Nephron progenitor cell (in vitro differentiated cells): ENCODE data around the gene HECTD1.
A peak's percentile ranks its signal among the peaks of the same experiment; 100 is the strongest.

ENCODE experiments used
- DNase-seq: peaks from one replicate; pipeline ENCODE4 v3.0.0; 2021
- H3K27ac Mint-ChIP-seq: 2 replicates; pipeline ENCODE4 v1.8.0; 2021; ENCODE audit warnings: mild to moderate bottlenecking, moderate library complexity, mixed read lengths
- H3K27me3 Mint-ChIP-seq: 2 replicates; pipeline ENCODE4 v1.8.0; 2021; ENCODE audit warnings: mild to moderate bottlenecking, low read depth, mixed read lengths; ENCODE audit not compliant: poor library complexity
- H3K36me3 Mint-ChIP-seq: 2 replicates; pipeline ENCODE4 v1.8.0; 2021; ENCODE audit warnings: low read depth, mixed read lengths
- H3K4me1 Mint-ChIP-seq: 2 replicates; pipeline ENCODE4 v1.8.0; 2021; ENCODE audit warnings: mixed read lengths
- H3K4me3 Mint-ChIP-seq: 2 replicates; pipeline ENCODE4 v1.8.0; 2021; ENCODE audit warnings: mild to moderate bottlenecking, moderate library complexity, mixed read lengths
- H3K9me3 Mint-ChIP-seq: 2 replicates; pipeline ENCODE4 v1.8.0; 2021; ENCODE audit warnings: mild to moderate bottlenecking, moderate library complexity, mixed read lengths
- CTCF ChIP-seq: fragments of 200-600 bp; sonication (generic); IDR thresholded peaks from 2 replicates; pipeline ENCODE4 v1.5.0; 2021; ENCODE audit warnings: antibody characterized with exemption

The HECTD1 gene

GRCh38 chr14:31170411-31170810 is 37.2 kb downstream of the HECTD1 start:
- TF ChIP-seq CTCF, result no peak
- Mint-ChIP-seq H3K27ac (no peak overlapping the region), H3K4me3 (no peak overlapping the region), H3K4me1 (no peaks in the 10 kb centered on the region), H3K9me3 (no peaks in the 10 kb centered on the region), H3K36me3 (peaks cover 79% of the 10 kb centered on the region), H3K27me3 (peaks cover 5% of the 10 kb centered on the region)
- DNase-seq, result no peak

- TF ChIP-seq CTCF, result no peak
- Mint-ChIP-seq H3K36me3 (peaks cover 79% of the 10 kb centered on the region), H3K9me3 (no peaks in the 10 kb centered on the region), H3K4me3 (no peak overlapping the region), H3K27me3 (peaks cover 5% of the 10 kb centered on the region), H3K4me1 (no peaks in the 10 kb centered on the region), H3K27ac (no peak overlapping the region)
- no peak for DNase-seq
Observed at GRCh38 chr14:31169877-31170276, 37.7 kb downstream of the HECTD1 start.

- Mint-ChIP-seq H3K4me1 (no peaks in the 10 kb centered on the region), H3K27me3 (peaks cover 5% of the 10 kb centered on the region), H3K36me3 (peaks cover 73% of the 10 kb centered on the region), H3K9me3 (no peaks in the 10 kb centered on the region), H3K4me3 (no peak overlapping the region), H3K27ac (no peak overlapping the region)
- no peak for TF ChIP-seq CTCF
- DNase-seq, result no peak
Observed at GRCh38 chr14:31167032-31167431, 40.6 kb downstream of the HECTD1 start.

- no peak for TF ChIP-seq CTCF
- H3K4me1 Mint-ChIP-seq, result no peaks in the 10 kb centered on the region
- no peaks in the 10 kb centered on the region for H3K9me3 Mint-ChIP-seq
- DNase-seq, result no peak
- H3K27me3 Mint-ChIP-seq, result peaks cover 4% of the 10 kb centered on the region
- peaks cover 76% of the 10 kb centered on the region for H3K36me3 Mint-ChIP-seq
- H3K4me3 Mint-ChIP-seq, result no peak overlapping the region
- H3K27ac Mint-ChIP-seq, result no peak overlapping the region
Observed at GRCh38 chr14:31166271-31166561, 41.4 kb downstream of the HECTD1 start.

- no peak for DNase-seq
- Mint-ChIP-seq H3K4me3 (no peak overlapping the region), H3K36me3 (peaks cover 69% of the 10 kb centered on the region), H3K27me3 (no peaks in the 10 kb centered on the region), H3K27ac (no peak overlapping the region), H3K4me1 (no peaks in the 10 kb centered on the region), H3K9me3 (no peaks in the 10 kb centered on the region)
- no peak for TF ChIP-seq CTCF
Observed at GRCh38 chr14:31164115-31164514, 43.5 kb downstream of the HECTD1 start.

- peak overlapping the region; percentile 66 for H3K27ac Mint-ChIP-seq
- H3K36me3 Mint-ChIP-seq, result peaks cover 67% of the 10 kb centered on the region
Observed at GRCh38 chr14:31162910-31163649, 44.5 kb downstream of the HECTD1 start.

More at GRCh38 chr14:31162910-31163649, 44.5 kb downstream of the HECTD1 start:
- no peaks in the 10 kb centered on the region for H3K27me3 Mint-ChIP-seq
- no peak for DNase-seq
- H3K4me1 Mint-ChIP-seq, result no peaks in the 10 kb centered on the region
- TF ChIP-seq CTCF, result no peak
- H3K9me3 Mint-ChIP-seq, result no peaks in the 10 kb centered on the region
- no peak overlapping the region for H3K4me3 Mint-ChIP-seq
